ENCODE measurements around the gene SNX18. TPM values are rescaled to one million over a fixed set of nuclear protein-coding genes. Genes with fewer than 3 reads are reported as not detected.

Gene SNX18
- total RNA-seq, 1 experiment from 2014 or later = 16.0 TPM

GRCh38 chr5:54515634-54516033 is 1.9 kb upstream of the SNX18 start:
- intact Hi-C loops (cut with micrococcal nuclease) = loop anchor here (2.0 kb wide), 2 partner anchors 351 to 631 kb away; no protein-coding TSS in a partner anchor
- no TSS peak for BruUV-seq (replicated peaks)
- CTCF ChIA-PET = interaction anchor here (1.9 to 3.0 kb wide), 6 partner anchors 26 to 389 kb away, joined by 11 to 57 read pairs (median 22); no protein-coding TSS in a partner anchor
- Histone ChIP-seq H3K27me3 (ENCODE audit: insufficient read depth, low read length) (no peaks in the 10 kb centered on the region), H3K36me3 (ENCODE audit: control insufficient read depth in 1 of 2, insufficient read depth in 2 of 2, low read length in 2 of 2) (no peaks in the 10 kb centered on the region), H3K4me2 (ENCODE audit: low read length) (no peak overlapping the region), H4K20me1 (ENCODE audit: insufficient read depth) (no peaks in the 10 kb centered on the region), H3K9ac (ENCODE audit: low read length) (no peak overlapping the region), H3K4me3 (replicated peaks in 1 of 2; ENCODE audit: low read depth in 1 of 2, low read length in 2 of 2) (no peak overlapping the region), H2AFZ (ENCODE audit: low read depth, low read length, poor library complexity, severe bottlenecking) (no peak overlapping the region), H3K9me2 (ENCODE audit: insufficient read depth) (no peaks in the 10 kb centered on the region), H3K27ac (ENCODE audit: low read depth, low read length) (no peak overlapping the region), H3K79me2 (ENCODE audit: insufficient read depth, low read length) (peaks cover 14% of the 10 kb centered on the region; the same call in 1 of the 2 replicates), H3K4me1 (ENCODE audit: control insufficient read depth in 1 of 2, insufficient read depth in 2 of 2, low read length in 2 of 2) (peaks cover 2 to 16% of the 10 kb centered on the region in 2 experiments; a peak in 1 of 4 replicates), H3K9me3 (ENCODE audit: control insufficient read depth in 1 of 2, insufficient read depth in 1 of 2, low read depth in 1 of 2, low read length in 2 of 2) (no peaks in the 10 kb centered on the region)
- POLR2A ChIA-PET = no interaction called here
- DNase-seq (ENCODE audit: low read depth, low spot score) = no peak
- RAD21 ChIA-PET (ENCODE audit: low non-redundant PET in 1 of 2, low total read pairs in 2 of 2, uncharacterized antibody in 2 of 2, unreplicated experiment in 2 of 2) = no interaction called here
- no peak for ATAC-seq
- TF ChIP-seq POLR2A (IDR thresholded peaks at IDR 0.05; ENCODE audit: borderline replicate concordance, extremely low read depth, insufficient read depth, insufficient read length) = no peak
- TF ChIP-seq ZFX (IDR thresholded peaks at IDR 0.05) = no peak
- no peak for TF ChIP-seq RAD21 (IDR thresholded peaks at IDR 0.05; ENCODE audit: low read depth)
- TF ChIP-seq EGR1 (IDR thresholded peaks at IDR 0.05; ENCODE audit: low read depth) = no peak
- TF ChIP-seq, protein P1, sequence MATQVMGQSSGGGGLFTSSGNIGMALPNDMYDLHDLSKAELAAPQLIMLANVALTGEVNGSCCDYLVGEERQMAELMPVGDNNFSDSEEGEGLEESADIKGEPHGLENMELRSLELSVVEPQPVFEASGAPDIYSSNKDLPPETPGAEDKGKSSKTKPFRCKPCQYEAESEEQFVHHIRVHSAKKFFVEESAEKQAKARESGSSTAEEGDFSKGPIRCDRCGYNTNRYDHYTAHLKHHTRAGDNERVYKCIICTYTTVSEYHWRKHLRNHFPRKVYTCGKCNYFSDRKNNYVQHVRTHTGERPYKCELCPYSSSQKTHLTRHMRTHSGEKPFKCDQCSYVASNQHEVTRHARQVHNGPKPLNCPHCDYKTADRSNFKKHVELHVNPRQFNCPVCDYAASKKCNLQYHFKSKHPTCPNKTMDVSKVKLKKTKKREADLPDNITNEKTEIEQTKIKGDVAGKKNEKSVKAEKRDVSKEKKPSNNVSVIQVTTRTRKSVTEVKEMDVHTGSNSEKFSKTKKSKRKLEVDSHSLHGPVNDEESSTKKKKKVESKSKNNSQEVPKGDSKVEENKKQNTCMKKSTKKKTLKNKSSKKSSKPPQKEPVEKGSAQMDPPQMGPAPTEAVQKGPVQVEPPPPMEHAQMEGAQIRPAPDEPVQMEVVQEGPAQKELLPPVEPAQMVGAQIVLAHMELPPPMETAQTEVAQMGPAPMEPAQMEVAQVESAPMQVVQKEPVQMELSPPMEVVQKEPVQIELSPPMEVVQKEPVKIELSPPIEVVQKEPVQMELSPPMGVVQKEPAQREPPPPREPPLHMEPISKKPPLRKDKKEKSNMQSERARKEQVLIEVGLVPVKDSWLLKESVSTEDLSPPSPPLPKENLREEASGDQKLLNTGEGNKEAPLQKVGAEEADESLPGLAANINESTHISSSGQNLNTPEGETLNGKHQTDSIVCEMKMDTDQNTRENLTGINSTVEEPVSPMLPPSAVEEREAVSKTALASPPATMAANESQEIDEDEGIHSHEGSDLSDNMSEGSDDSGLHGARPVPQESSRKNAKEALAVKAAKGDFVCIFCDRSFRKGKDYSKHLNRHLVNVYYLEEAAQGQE (IDR thresholded peaks at IDR 0.05; ENCODE audit: low read depth) = no peak
- no peak for TF ChIP-seq CBX3 (IDR thresholded peaks at IDR 0.05; ENCODE audit: low read depth)
- TF ChIP-seq EZH2 (IDR thresholded peaks at IDR 0.05) = no peak
- no peak for TF ChIP-seq SP1 (IDR thresholded peaks at IDR 0.05; ENCODE audit: low read depth)
- TF ChIP-seq, protein P2, sequence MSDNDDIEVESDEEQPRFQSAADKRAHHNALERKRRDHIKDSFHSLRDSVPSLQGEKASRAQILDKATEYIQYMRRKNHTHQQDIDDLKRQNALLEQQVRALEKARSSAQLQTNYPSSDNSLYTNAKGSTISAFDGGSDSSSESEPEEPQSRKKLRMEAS (IDR thresholded peaks at IDR 0.05) = no peak
